HG03135 (cell line): Measurements from ENCODE around the gene DISC1.

ENCODE experiments used
- ATAC-seq: cut with Tn5 transposase; IDR thresholded peaks from one replicate; pipeline ENCODE4 v1.9.1; 2021; ENCODE audit warnings: mild to moderate bottlenecking, moderate library complexity; ENCODE audit not compliant: unreplicated experiment

The DISC1 gene

DNA sequence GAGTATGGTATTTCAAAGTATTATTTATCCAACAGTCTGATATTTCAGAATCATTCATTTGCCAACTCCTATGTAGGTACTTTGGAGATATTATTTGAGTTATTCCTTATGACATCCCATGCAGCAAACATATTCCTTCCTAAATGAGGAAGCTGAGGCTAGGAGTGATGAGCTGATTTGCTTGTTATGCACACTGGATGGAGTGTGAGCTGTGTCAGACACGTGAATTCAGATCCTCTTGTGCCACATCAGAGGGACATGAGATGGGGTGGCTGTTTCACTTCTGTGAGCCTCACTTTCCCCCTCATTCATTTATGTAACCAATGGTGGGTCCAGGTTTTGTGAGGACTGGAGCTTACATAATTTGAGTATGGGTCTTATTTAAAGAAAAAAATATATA lies 215.9 kb downstream of the DISC1 start:
- no peak for ATAC-seq

DNA sequence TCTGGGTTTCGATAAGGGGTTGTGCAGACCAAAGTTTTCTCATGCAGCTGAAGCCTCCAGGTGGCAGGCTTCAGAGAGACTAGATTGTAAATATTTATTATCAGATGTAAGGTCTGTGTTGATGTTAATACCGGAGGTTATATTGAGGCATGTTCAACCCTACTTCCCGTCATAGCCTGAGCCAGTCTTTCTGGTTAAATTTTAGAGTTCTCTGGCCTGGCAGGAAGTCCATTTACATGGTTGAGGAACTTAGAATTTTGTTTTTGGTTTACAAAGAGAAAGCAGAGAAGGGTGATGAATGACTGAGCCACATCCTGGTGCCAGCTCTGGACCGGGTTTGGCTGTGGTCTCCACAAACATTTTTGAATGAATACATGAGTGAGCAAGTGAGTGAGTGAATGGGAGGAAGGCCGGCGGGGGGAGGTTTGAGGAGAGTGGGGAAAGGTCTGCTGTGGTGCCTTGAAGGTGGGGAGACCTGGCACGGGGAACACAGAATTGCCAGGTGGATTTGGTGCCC lies 218.5 kb downstream of the DISC1 start:
- ATAC-seq, result no peak

DNA sequence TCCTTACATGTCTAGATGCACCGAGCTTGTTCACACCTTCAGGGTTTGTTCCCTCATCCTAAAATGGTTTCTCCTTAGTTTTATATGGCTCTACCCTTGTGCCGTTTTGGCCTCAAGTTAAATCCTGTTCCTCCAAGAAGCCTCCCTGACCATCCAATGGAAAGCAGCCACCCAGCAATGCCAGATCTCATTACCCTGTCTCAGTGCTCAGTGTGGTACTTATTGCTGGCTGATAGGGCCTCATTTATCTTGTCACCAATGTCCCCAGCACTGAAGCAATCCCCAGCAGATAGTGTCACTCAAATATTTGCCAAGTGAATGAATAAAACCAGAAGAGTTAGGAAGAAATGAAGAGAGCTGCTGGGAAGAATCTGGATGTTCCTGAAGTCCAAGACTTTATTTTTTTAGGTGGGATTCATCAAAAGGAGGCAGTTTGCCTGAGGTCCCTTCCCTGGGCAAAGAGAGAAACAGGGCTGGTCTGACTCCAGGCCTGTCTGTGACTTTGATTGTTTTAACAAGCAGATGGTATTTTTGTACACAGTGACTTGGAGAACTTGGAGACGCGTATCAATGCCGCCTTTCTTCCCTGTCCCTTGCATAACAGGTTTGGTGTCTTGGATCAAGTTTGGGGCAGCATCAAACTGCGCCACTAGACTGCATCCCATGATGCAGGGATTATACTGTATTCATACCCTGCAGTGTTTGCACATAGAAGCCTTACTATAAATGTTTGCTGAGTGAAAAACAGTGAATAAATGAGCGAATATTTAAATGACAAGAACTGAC lies 221.2 kb downstream of the DISC1 start:
- no peak for ATAC-seq

DNA sequence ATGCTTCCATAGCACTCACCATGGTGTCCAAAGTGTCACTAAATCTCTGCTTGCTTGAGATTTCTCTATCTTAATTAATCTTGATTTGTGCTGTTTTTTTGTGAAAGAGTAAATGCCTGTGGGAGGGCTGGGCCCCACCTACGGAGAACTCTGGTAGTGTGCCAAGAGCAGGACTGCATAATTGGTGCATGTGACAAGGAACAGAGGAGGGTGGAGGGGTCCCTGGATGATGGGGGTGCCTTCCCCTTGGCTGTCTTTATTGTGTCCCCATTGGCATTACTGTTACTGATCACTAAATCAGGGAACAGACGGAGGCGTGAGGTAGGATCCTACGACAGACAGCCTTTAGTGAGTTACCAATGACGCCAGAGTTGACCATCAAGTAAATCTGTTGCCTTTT lies 223.4 kb downstream of the DISC1 start:
- ATAC-seq, result no peak

DNA sequence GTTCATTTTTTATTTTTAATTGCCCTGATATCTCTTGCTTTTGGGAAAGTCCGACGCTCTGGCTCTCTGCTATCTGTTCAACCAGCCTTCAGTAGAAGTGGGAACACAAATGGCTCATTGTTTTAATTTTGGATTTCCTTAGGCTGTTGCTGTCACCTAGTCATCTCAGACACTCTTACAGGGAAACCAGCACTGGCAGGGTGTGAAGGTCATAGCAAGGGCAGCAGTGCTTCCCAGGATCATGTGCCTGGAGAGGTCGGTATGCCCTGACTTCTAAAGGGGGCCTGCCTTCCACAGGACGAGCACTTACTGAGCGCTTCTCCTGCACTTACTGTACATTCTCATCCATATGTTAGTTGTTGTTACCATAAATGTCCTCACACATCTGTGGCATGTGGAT lies 224.2 kb downstream of the DISC1 start:
- no peak for ATAC-seq

DNA sequence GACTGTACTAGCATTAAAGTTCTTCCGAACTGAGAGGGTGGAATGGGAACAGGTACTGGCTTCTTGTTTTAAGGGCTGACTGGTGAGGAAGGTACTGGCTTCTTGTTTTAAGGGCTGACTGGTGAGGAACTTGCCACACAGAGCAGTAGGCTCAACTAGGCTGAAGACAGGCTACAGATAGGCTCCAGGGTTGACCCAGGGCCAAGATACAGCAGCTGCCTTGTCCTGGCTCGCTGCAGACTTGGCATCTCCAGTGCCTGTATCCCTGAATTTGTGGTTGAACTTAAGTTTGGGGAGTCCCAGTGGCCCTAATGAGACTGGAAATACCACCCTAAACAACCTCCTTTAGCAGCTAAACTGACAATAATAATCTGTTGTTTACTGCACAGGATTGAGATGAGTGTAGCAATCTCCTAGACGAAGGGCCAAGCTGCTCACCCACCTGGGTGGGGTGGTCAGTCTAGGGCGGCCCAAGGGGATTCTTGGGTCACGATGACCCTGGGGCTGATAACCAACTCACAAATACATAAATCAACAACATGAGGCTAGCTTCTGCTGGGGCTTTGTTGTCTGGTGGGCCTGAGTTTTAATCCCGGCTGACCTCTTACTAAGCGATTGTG lies 227.1 kb downstream of the DISC1 start:
- ATAC-seq, result no peak

DNA sequence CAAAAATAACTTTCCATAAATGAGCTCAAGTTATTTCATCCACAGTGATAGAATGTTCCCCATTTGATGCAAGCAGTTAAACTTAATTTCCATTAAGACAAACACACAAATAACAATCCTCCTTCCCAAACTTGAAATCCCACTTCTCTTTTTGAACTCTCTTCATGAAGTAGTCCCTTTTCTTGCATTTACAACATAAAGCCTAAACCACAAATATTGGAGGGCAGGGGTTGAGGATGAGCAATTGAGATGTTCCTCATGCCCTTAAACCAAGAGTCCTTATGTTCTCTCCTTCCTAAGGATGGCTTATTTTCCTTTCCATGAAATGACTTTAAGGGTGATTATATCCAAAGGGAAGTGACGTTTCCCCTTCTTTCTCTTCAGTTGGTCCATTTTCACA lies 228.8 kb downstream of the DISC1 start:
- no peak for ATAC-seq

DNA sequence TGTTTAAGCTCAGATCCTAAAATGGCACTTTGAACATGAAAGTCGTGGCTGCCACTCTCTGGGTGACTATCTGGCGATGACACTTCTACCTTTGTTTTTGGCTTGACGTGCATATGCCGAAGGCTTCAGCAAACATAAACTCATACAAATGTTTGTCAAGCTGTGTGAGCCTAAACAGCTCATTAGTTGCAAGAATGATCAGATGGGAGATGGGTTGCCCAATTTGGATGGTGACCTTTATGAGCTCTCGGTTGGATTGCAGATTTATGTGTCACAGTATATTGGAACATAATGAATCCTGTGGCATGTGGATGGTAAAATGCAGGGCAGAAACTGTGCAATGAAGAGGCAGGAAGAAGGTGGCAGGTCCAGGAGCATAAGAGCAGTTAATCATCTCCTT lies 229.3 kb downstream of the DISC1 start:
- ATAC-seq, result no peak

DNA sequence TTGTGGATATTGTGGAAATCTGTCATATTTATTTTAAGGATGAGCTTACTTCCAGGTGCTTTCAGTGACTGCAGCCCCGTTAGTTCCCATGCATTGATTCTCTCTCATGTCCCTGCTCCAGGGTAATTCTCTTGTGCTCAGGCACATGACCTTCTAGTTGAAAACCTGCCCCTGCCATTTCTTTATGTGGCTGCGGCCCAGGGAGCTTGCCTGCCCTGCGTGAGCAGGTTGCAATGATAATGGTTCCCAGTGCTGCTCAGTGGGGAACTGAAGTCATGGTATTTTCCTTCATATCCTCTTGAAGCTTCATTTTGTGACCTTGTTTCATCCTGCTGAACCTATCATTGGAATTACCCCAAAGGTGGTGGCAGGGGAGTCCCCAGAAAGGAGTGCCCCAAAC lies 229.8 kb downstream of the DISC1 start:
- ATAC-seq, result no peak

DNA sequence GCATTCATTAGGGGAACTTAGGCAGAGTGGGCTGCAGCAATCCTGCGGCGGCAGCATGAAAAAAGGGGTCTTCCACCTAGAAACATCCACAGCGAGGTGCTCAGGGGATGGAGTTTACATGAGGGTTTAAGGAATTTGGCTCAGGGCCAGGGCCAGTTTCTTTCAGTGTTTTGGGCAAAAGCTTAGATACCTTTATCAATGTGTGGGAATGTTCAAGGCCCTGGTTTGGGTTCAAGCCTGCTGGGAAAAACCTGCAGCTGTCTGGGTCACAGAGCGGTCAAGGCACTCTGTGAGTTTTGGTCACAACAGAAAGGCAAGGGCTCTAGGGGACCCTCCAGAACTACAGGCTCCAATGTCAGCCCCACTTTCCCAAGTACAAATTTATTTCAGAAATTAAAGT lies 230.3 kb downstream of the DISC1 start:
- no peak for ATAC-seq

DNA sequence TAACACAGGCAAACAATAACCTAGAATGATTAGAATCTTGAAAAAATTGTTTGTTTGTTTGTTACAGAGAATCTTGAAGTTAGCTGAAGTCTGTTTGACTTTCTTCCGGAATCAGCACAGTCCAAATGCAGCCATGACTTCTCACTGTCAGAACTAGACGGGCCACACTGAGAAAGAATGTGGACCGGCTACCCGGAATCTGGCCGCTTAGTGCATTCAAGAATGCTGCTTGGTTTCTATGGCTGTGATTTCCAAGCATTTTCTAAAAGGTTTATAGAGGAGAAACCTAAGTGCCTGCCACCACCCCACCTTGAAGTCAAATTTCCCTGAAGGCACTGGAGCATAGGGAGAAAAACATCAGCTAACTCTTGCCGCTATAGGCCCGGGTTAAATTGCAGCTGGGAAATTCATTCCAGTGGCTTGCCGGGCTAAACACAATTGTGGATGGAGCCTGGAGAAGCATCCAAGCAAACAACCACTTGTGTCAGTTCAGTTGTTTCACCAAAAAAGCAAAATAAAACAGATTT lies 231.1 kb downstream of the DISC1 start:
- ATAC-seq, result no peak

DNA sequence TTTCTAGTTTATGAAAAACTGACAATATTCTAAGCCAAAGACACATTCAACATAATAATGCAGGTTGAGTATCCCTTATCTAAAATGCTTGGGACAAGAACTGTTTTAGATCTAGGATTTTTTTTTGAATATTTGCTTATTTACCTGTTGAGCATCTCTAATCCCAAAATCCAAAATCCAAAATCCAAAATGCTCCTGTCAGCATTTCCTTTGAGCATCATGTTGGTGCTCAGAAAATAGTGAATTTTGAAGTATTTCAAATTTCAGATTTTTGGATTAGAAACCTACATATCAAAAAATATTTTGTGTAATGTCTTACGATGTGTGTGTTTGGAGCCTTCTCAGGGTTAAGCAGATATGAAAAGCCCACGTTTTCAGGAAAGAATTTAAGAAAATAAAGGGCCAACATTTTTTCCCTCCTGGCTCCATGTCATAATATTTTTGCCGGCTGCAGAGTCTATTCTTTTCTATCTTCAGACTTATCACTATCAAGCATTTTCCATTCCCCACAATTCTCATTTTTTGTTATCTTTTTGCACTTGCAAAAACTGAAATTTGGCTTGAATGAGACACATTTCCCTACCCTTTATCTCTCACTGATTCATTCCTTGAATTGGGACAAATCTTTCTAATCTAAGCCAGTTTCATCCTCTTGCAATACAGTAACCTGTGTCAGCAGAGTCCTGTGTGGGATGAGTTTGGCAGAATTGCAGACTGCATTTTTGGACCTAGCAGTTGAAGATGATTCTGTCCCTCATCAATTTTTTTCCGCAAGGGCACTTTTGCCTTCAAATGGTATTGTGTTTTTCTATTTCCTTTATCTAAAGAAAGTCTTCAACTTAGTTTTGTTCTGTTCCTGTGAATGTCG lies 233.9 kb downstream of the DISC1 start:
- no peak for ATAC-seq

DNA sequence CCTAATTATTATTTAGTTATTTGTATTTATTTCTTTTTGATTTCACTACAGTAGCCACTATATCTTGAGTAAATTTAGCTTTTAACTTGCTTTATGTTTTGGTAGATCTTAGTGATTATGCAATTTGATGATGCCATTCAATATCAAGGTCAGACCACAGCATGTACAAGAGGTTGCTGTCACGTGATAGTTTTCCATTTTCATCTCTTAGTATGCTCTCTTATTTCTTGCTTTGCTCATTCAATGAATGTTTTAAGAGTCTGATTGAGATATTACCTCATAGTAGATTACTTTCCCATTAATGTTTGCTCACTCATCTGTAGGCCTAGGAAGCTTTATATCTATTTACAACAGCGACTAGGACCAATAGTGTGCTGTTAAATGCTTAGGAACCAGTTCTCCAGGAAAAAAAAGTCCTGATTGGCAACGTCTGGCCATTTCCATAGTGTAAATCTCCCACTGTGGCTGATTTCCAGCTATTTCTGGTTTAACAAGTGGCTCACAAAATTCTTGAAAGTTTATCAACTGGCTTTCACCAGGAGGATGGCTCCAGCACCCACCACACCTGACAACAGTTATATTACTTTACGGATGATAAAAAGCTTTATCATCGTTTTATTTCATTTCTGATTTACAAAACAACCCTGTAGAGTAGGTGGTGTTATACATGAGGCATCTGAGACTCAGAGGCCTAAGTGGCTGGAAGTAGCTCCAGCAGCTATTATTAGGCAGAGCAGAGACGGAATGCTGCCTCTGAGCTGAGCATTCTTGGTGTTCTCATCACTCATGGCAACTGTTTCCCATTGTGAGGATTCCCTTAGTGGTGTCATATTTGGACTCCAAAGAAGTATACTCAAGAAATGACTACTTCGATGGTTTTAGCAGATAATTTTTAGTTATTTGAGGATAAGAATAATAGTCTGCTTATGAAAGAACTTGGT lies 235.2 kb downstream of the DISC1 start:
- ATAC-seq, result no peak

DNA sequence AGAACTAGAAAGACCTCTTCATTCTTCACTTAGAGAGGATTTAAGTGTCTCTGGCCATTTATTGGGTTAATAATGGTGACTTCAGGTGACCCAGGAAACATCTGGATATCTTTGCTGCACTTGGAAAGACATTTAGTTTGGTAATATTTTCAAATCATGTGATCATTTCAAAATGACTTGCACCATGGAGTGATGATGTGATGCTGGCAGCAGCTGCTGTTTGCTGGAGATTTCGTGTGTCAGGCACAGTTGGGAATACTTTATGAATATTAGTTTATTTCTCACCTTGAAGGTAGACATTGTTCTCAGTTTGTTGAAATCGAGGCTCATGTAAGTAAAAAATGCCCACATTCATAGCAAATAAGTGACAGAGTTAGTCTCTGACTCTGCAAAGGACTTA lies 236.0 kb downstream of the DISC1 start:
- no peak for ATAC-seq

DNA sequence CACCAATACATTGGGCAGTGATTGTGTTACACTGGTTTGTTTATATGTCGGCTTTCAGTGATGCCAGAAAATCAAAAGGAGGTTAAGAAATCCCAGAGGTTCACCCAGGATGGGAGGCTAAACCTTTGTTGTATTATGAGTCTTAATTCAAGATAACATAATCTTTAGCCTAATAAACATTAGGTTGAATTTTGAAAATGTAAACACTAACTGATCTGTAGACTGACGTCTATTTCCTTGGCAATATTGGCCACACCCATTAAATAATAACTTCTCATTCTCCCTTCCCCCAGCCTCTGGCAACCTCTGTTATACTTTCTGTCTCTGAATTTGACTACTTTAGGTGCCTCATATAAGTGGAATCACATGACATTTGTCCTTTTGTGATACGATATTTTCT lies 238.7 kb downstream of the DISC1 start:
- no peak for ATAC-seq

DNA sequence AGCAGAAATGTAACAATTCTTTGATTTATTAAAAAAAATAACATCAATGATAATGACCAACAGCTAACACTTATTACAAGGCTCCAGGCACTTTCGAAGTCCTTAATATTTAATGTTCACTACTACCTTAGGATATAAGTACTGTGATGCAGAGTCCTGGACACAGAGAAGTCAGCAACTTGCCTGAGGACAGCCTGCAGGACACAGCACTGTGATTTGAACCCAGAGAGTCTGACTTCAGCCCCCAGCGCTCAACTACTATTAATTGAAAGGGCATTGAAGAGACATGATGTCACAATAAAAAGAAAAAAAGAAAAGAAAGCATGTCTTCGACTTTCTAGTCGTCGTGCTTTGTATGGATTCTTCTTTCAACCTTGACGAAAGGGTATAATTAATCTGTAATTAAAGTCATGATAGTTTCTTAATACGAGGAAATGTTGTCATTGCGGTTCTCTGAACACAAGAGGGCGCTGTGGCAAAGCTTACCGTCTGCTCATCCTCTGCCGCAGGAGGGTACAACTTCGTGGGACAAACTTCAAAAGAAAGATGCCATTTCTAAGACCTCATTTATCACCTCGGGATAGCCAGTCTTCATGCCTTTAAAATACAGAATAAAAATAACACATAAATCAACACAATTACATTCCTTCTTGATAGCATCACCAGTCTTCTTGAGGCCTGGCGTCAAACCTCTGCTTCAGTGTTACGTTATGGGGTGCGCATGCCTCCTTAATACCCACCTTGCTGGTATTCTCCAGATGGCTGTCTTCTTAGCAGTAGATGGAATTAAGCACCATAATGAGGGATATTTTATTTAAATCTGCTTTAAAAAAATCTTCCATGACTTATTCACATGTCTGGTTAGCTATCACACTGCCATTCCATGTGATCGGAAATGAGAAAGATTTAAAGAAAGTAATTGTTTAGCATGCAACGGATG lies 240.1 kb downstream of the DISC1 start:
- no peak for ATAC-seq

DNA sequence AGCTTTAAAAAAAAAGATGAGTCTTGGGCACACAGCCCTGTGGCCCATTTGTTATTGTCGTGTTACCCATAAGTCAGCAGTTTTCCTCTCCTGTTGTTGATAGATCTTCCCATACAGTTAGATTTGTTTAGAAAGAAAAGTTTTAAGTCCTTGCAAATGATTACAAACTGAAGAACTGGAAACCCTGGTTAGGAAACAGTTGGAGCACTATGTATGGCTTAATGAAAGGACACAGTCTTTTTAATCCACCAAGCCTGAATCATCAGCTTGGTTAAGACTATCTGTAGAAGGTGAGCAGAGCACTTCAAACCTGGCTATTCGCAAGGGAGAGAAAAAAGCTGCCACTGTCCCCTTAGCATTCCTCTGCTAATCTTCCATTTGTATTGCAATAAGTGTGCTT lies 241.0 kb downstream of the DISC1 start:
- ATAC-seq, result no peak

DNA sequence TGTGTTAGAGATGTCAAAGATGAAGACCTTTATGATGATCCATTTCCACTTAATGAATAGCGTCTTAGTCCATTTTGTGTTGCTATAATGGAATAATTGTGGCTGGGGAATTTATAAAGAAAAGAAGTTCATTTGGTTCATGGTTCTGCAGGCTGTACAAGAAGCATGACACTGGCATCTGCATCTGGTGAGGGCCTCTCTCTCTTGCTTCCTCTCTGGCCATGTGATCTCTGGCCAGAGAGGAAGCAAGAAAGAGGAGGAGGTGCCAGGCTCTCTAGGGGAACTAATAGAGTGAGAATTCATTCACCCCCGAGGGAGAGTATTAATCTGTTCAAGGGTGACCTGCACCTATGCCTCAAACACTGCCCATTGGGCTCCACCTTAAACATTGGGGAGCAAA lies 242.8 kb downstream of the DISC1 start:
- ATAC-seq, result no peak

DNA sequence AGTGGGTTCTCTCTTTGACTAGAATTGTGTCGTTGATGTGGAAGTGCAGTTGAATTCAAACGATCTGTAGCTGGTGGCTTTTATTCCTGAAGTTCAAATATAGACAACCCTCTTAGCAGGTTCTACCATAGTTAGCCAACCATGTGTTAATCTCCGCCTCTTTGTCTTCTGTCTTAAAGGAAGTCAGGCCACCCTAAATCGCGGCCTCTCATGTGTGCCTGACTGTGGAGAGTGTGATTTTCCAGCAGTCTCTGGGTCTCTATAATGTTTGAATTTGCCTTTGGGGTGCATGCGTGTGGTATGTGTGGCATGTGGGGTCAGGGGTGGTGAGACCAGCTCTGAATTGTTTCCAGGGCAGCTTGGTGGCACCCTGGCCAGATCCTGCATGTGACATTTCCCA lies 244.9 kb downstream of the DISC1 start:
- ATAC-seq, result no peak
